Mesothelial cell of epicardium (in vitro differentiated cells): ENCODE data around the gene INPP5J. TPM values are rescaled to one million over a fixed set of nuclear protein-coding genes. Genes with fewer than 3 reads are reported as not detected.

ENCODE experiments used
- DNase-seq, 2 experiments: peaks; one replicate each; pipeline ENCODE4 v3.0.0; 2021; ENCODE audit warnings: low spot score in 2 of 2; ENCODE audit not compliant: unreplicated experiment in 2 of 2
- H3K27ac Mint-ChIP-seq: 2 replicates; pipeline ENCODE4 v1.8.0; 2021; ENCODE audit warnings: mixed read lengths
- H3K27me3 Mint-ChIP-seq: 2 replicates; pipeline ENCODE4 v1.8.0; 2021; ENCODE audit warnings: low read depth, mixed read lengths
- H3K36me3 Mint-ChIP-seq: 2 replicates; pipeline ENCODE4 v1.8.0; 2021; ENCODE audit warnings: mixed read lengths
- H3K4me1 Mint-ChIP-seq: 2 replicates; pipeline ENCODE4 v1.8.0; 2021; ENCODE audit warnings: mixed read lengths
- H3K4me3 Mint-ChIP-seq: 2 replicates; pipeline ENCODE4 v1.8.0; 2021; ENCODE audit warnings: mild to moderate bottlenecking, moderate library complexity, mixed read lengths
- H3K9me3 Mint-ChIP-seq: 2 replicates; pipeline ENCODE4 v1.8.0; 2021; ENCODE audit warnings: mixed read lengths
- total RNA-seq: library from RNA; stranded (reverse); gene quantifications from 3 replicates; pipeline ENCODE4 v1.2.1, GENCODE V29; 2021
- TF ChIP-seq, protein P1 (sequence below): fragments of 200-600 bp; sonication (generic); IDR thresholded peaks from one replicate; pipeline ENCODE4 v1.5.0; 2021; ENCODE audit warnings: antibody characterized with exemption; ENCODE audit not compliant: unreplicated experiment

INPP5J gene
- total RNA-seq, 1 donor from 2014 or later, result 8.6 TPM

DNA sequence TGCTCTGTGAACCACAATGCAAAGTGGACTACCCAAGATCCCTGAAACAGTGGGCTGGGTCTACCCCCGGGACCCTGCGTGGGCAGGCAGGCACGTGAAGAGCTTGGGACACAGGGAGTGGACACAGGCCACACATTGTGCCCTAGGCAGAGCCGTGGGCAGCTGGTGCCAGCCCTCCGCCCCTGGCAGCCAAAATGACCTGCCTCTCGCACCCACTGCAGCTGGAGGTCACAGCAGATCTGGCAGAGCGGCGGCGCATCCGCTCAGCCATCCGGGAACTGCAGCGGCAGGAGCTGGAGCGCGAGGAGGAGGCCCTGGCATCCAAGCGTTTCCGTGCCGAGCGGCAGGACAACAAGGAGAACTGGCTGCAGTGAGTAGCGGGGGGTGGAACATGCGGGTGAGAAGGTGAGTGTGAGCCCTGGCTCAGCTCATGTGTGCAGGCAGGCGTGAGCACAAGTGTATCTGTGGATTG lies 35.0 kb upstream of the INPP5J start:
- no peak overlapping the region for H3K27ac Mint-ChIP-seq
- TF ChIP-seq, protein P1, sequence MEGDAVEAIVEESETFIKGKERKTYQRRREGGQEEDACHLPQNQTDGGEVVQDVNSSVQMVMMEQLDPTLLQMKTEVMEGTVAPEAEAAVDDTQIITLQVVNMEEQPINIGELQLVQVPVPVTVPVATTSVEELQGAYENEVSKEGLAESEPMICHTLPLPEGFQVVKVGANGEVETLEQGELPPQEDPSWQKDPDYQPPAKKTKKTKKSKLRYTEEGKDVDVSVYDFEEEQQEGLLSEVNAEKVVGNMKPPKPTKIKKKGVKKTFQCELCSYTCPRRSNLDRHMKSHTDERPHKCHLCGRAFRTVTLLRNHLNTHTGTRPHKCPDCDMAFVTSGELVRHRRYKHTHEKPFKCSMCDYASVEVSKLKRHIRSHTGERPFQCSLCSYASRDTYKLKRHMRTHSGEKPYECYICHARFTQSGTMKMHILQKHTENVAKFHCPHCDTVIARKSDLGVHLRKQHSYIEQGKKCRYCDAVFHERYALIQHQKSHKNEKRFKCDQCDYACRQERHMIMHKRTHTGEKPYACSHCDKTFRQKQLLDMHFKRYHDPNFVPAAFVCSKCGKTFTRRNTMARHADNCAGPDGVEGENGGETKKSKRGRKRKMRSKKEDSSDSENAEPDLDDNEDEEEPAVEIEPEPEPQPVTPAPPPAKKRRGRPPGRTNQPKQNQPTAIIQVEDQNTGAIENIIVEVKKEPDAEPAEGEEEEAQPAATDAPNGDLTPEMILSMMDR, result no peak
- H3K27me3 Mint-ChIP-seq, result no peaks in the 10 kb centered on the region
- H3K9me3 Mint-ChIP-seq, result no peaks in the 10 kb centered on the region
- peaks cover 2% of the 10 kb centered on the region for H3K36me3 Mint-ChIP-seq
- DNase-seq, result no peak
- no peak overlapping the region for H3K4me3 Mint-ChIP-seq
- peaks cover 17% of the 10 kb centered on the region for H3K4me1 Mint-ChIP-seq

DNA sequence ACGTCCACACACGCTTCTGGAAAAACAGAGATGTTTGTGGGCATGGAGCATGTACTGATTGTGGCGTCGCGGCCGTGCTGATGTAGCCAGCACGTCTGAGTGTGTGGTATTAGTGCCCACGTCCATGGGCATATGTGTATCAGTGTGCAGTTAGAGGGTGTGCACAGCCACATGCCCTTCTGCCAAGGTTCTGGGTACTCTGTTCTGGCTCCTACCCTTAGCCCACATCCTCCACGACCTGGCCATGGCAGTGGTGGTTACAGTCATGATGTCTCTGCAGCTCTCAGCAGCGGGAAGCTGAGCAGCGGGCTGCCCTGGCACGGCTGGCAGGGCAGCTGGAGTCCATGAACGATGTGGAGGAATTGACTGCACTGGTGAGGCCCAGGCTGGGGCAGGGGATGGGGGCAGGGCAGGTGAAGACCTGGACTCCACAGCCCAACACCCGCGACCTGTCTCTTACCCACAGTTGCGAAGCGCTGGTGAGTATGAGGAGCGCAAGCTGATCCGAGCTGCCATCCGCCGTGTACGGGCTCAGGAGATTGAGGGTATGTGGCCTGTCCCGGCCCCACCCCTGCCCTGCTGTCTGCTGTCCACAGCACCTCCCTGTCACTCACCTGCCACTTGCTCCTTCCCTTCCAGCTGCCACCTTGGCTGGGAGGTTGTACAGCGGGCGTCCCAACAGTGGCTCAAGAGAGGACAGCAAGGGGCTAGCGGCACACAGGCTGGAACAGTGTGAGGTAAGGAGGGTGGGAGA lies 34.4 kb upstream of the INPP5J start:
- no peaks in the 10 kb centered on the region for H3K27me3 Mint-ChIP-seq
- H3K36me3 Mint-ChIP-seq, result peaks cover 2% of the 10 kb centered on the region
- TF ChIP-seq, protein P1, result no peak
- DNase-seq, result no peak
- H3K9me3 Mint-ChIP-seq, result no peaks in the 10 kb centered on the region
- no peak overlapping the region for H3K27ac Mint-ChIP-seq
- peaks cover 12% of the 10 kb centered on the region for H3K4me1 Mint-ChIP-seq
- H3K4me3 Mint-ChIP-seq, result no peak overlapping the region

DNA sequence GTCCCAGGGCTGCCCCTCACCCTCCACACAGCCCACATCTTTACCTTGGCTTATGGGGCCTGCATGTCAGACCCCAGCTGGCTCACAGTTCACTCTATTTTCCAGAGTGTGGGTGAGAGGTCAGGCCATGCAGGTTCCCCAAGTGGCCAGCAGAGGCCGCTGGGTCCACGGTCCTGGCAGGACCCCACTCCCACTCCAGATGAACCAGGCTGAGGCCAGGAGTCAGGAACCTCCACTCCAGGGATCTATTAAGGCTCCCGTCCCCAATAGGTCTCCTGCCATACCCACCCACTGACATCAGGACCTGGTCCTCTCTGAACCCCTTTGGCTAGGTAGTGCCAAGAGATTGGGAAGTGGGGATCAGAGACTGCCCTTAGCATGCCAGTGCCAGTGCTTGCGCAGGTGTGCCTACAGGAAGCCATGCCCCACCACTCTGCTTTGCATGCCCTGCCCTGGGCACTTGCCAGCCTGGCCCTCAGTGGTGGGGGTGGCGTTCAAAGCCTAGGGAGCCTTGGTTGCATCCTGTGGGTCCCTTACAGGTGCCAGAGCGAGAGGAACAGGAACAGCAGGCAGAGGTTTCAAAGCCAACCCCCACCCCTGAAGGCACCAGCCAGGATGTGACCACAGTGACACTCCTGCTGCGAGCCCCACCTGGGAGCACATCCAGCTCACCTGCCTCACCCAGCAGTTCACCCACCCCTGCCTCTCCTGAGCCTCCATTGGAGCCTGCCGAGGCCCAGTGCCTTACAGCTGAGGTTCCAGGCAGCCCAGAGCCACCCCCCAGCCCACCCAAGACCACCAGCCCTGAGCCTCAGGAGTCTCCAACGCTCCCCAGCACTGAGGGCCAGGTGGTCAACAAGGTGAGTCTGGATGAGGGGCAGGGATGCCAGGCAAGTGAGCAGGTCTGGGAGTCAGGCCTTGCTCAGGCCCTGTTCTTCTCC lies 33.3 kb upstream of the INPP5J start:
- no peak overlapping the region for H3K27ac Mint-ChIP-seq
- H3K9me3 Mint-ChIP-seq, result no peaks in the 10 kb centered on the region
- H3K36me3 Mint-ChIP-seq, result peaks cover 2% of the 10 kb centered on the region
- no peak for DNase-seq
- peaks cover 2% of the 10 kb centered on the region for H3K4me1 Mint-ChIP-seq
- TF ChIP-seq, protein P1, result peak; percentile 47
- no peaks in the 10 kb centered on the region for H3K27me3 Mint-ChIP-seq
- H3K4me3 Mint-ChIP-seq, result no peak overlapping the region

DNA sequence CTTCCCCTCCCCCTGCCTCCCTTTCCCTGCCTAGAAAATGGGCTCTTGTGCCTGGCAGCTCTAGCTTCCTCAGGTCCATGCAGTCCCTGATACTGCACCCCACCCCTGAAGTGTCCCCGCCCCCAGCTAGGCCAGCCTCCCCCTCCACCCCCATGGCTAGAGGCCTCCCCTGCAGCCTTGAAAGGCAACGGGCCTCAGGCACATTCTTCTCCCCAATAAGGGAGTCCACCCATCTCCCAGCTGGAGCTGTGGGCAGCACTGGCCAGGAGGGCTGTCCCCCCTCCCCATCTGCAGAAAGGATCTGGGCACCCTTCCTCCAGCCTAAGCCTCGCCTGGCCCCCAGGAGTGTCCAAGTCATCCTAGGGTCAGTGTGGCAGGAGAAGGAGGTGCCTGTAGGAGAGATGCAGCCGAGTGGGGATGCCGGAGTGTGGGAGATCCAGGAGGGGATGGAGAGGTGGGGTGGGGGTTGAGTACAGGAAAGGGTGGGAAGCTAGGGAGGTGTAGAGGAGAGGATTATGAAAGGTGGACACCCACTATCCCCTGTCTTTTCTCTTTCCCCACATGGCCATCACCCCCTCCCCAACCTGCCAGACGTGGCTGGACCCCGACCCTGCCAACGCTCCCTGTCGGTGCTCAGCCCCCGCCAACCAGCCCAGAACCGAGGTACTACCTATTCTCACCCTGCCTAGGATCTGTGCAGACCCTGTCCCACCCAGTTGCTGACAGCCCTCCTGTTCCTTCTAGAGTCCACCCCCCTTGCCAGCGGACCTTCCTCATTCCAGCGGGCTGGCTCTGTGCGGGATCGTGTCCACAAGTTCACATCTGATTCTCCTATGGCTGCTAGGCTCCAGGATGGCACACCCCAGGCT lies 32.3 kb upstream of the INPP5J start:
- Mint-ChIP-seq H3K4me3 (no peak overlapping the region), H3K27ac (no peak overlapping the region), H3K9me3 (no peaks in the 10 kb centered on the region), H3K4me1 (no peaks in the 10 kb centered on the region), H3K27me3 (no peaks in the 10 kb centered on the region), H3K36me3 (peaks cover 11% of the 10 kb centered on the region)
- TF ChIP-seq, protein P1, result no peak
- DNase-seq, result no peak
